ENCODE results near the gene RNF114.
"Not testable (repeated sequence)": the region's sequence is repeated elsewhere in the genome, so short reads cannot be mapped to it uniquely, and the experiment has no call there.

The RNF114 gene

DNA sequence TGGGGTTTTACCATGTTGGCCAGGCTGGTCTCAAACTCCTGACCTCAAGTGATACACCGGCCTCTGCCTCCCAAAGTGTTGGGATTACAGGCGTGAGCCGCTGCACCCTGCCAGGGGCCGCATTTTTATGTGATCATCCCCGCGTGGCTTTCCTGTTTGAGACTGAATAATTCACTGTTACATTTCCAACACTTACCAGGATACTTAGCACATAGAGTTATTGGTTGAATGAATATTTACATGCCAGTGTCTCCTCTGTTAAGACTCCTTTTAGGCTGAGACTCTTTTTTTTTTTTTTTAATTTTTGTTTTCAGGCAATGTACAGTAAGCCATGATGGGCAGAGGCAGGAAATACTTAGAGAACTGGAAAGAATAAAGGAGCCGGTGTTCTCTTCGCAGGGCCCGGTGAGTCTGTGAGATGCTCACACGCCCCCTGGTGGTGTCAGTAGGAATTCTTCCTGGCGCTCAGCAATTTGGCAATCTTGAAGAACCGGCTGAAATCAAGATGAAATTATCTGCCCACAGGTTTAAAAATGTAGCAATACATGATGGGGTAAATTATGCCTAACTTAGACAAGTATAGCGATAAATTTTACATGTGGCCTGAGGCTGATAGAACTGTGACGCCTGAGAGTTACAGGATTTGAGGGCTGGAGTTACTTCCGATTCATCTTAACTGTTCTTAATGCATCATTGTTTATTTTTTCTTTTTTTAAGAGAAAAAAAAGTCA lies 7.6 kb upstream of the RNF114 start:
- DNase-seq, result peak; percentile 86

DNA sequence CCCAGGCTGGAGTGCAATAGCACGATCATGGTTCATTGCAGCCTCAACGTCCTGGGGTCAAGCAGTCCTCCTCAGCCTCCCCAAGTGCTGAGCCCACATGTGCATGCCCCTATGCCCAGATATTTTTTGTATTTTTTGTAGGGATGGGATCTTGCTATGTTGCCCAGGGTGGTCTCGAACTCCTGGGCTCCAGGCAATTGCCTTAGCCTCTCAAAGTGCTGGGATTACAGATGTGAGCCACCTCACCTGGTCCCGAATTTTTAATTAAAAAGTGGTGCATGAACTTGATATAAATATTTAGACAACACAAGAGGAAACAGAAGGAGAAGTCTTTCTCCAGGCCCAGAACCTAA lies 7.1 kb upstream of the RNF114 start:
- no peak for DNase-seq

DNA sequence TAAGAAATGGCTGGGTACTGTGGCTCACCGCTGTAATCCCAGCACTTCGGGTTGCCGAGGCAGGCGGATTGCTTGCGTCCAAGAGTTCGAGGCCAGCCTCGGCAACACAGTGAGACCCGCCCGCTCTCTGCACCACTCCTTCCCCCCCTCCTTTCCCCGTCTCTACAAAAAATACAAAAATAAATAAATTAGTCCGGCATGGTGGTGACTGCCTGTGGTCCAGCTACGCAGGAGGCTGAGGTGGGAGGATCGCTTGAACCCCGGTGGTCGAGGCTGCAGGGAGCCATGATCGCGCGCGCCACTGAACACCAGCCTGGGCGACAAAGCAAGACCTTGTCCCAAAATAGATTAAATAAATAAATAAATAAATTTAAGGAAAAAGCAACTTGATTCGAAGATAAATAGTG lies 448 bp upstream of the RNF114 start:
- DNase-seq, result no peak

DNA sequence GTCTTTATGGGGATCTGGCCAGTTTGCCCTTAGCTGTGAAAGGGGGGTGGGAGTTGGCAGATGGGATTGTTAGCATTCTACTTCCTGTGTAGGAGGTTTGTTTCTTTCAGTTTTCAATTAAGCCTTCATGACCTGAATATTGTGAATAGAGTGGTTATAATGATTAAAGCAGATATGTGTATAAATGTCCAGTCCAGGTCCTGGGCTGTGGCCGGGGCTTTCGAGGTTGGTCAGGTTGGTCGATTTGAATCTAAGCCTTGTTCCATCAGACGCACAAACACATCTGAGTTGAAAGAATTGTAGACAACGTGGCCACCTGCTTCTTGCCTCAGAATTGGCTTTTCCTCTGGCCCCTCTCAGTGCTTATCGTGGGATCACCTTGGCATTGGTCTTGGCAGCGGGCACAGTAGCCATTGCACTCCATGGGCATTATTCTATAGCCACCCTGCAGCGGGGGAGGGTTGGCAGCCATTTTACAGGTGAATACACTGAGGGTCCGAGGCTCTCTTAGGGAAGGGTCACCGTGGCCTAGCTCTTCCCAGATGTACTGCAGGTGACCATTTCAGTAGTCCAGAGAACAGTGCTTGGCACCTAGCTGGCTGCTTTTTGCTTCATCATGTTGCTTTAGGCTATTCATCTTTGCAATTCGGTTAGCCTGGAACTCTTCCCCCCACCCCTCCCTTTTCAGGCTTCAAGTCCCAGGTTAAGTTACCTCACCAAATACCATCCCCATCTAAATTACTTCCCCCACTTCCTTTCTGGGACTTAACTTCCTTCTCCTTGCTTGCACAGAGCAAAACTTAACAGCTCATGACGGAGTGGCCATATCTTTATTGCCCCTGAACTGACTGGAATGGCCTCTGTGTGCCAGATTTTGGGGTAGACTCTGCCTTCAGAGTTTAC lies 1.1 kb downstream of the RNF114 start:
- peak; percentile 31 for DNase-seq

DNA sequence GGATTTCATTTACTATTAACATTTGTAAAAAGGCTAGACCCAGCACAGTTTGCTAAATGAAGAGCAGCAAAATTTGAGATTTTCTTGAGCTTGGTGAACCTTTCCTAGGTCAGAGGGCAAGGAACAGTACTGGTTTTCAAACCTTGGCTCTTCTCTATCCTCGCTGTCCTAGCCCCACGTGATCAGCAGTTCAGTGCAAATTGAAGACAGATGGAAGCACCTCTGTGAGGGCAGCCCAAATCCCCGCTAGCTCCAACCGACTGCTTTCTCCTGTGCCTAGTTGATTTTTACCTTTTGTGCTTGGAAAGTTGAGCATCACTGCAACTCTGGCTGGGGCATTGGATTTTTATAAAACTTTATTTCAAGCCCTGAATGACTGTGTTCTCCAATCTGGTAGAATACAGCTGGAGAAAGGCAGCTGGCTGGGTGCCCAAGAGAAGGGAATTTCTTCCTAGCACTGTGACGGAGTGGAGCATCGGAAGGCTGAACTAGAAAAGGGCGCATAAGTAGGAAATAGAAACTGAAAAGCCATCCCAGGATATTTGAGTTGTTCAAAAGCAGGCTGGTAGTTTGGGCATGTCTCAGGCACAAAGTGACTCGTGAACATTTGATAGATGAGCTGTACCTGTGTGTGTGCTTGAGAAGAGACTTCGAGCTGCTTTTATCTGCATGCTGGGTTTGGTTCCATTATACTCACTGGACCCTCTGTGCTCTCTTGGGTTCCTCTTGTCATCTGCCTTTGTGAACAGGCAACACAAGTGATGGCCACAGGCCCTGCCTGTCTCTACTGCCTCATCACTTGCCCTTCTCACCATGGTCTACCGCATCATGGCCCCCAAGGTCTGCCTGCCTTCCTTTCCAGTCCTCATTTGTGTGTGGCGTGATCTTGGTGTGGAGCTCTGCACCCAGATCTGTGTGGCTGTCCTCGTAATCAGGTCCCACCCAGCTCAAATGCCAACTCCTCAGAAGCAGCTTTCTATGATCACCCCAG lies 2.3 kb downstream of the RNF114 start:
- DNase-seq, result no peak

DNA sequence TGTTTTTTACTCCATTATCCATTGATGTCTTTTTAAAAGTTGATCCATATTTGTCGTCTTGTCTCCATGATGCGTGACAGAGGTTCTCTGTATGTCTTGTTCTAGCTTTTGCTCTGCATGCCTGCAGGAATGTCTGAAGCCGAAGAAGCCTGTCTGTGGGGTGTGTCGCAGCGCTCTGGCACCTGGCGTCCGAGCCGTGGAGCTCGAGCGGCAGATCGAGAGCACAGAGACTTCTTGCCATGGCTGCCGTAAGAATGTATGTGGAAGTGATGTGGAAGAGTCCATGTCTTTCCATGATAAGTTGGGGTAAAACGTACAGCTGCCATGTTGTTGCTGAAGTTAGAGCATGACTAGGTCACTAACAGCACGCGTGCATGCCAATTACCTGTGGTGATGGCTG lies 5.3 kb downstream of the RNF114 start:
- no peak for DNase-seq

DNA sequence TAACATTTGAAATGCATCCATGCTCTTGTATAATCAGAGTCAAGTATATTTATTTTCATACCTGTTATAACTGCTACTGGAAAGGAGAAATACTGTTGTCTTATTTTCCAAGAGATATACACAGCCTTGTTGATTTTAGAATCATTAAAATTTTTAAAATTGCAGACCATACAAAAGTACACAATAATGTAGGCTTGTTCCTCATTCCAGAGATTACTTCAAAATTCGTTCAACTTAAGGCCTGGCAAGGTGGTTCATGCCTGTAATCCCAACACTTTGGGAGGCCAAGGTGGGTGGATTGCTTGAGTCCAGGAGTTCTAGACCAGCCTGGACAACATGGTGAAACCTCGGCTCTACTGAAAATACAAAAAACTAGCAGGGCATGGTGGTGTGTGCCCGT lies 6.1 kb downstream of the RNF114 start:
- DNase-seq, result no peak

DNA sequence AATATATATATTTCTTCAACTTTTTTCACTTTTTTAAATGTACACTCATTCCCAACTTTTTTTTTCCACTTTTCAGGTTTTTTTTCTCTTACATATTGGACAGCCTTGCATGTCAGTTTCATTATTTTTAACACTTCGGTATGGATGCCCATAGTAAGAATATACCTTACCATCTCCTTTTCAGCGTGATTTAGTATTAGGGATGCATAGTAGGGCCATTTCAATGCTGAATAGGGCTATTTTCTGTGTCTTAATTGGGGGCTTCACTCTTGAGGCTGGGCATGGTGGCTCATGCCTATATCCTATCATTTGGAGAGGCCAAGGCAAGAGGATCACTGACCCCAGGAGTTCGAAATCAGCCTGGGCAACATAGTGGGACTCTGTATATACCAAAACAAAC lies 6.7 kb downstream of the RNF114 start:
- DNase-seq, result no peak

DNA sequence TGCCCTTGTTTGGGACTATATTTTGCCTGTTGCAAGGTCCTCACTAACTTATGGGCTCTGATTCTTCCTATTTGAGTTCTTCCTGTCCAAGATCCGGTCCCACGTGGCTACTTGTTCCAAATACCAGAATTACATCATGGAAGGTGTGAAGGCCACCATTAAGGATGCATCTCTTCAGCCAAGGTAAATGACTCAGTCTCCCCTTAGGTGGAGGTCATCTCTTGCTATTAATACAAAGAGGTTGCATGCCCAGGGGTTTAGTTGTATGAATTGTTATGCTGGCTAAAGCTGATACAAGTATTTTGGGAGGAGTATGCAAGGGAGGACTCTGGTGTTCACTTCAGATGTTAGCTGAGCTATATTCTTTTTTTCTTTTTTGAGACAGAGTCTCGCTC lies 9.1 kb downstream of the RNF114 start:
- DNase-seq, result no peak

DNA sequence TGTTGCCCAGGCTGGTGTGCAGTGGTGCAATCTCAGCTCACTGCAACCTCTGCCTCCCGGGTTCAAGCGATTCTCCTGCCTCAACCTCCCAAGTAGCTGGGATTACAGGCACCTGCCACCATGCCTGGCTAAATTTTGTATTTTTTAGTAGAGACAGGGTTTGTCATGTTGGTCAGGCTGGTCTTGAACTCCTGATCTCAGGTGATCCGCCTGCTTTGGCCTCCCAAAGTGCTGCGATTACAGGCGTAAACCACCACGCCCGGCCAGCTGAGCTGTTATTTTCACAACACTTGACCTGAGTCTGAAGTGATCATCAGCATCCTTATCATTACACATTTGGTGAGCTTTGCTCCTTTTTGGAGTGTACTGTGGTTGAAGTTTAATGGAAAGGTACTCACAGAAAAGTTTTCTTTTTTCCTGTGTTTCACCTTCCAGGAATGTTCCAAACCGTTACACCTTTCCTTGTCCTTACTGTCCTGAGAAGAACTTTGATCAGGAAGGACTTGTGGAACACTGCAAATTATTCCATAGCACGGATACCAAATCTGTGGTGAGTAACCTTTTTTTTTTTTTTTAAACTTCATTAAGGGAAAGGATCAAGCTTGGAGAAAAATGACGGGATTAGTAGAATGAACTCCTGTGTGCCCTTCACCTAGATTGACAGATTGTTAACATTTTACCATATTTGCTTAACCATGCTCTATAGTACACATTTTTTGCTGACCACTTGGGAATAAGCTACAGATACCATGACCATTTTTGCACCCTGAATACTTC lies 9.7 kb downstream of the RNF114 start:
- no peak for DNase-seq

DNA sequence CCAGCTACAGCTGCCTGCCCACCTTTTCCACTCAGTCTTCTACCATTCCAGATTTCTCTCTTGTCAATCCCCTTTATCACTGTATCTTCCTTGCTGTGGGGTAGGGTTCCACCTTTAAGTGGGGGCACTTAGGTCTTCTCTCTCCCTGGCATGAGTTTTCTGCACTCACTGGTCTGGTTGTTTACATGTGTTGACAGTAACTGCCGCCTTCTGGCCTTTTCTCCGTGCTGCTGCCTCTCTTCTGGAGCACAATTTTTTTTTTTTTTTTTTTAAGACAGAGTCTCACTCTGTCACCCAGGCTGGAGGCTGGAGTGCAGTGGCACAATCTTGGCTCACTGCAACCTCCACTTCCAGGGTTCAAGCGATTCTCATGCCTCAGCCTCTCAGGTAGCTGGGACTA lies 12.0 kb downstream of the RNF114 start:
- no peak for DNase-seq

DNA sequence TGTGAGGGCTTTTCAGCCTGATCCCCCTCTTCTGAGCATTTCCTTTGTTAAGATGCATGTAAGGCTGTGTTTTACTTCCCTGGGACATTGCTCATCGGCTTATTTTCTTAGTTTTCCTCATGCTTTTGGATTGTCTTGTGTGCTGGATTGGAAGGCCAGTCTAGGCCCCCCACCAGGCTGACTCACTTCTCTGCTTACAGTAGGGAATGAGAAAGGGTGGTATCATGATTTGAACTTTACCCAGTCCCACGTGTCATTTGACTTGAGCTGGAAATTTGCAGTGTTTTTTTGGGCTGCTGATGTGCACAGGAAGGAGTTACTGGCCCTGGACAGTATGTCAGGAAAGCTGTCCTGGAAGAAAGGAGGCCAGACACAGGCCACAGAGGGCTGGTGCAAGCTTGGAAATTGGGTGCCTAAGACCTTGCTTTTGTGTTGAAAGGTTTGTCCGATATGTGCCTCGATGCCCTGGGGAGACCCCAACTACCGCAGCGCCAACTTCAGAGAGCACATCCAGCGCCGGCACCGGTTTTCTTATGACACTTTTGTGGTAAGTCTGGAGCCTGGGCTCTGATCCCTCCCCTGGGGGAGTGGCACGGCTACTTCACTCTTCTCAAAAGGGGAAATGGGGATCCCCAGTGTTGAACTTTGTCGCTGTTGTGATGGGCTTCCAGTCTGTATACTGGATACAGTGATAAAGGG lies 12.8 kb downstream of the RNF114 start:
- no peak for DNase-seq

DNA sequence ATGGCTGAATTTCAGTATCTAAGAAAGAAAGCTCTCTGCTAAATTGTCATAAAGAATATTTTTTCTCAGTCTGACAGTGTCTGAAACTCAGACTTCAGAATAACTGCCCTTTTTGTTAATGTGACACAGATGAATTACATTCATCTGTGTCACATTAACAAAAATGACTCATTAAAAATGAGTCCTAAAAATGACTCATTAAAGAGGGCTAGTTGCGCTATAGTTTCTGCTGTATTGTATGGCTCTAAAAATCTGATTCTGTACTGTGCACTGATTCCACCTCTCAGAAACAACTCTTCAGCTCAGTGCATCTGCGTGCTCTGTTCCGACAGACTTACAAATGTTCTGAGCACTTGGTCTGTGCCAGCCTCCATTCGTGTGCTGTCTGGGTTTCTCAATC lies 15.0 kb downstream of the RNF114 start:
- DNase-seq, result no peak

DNA sequence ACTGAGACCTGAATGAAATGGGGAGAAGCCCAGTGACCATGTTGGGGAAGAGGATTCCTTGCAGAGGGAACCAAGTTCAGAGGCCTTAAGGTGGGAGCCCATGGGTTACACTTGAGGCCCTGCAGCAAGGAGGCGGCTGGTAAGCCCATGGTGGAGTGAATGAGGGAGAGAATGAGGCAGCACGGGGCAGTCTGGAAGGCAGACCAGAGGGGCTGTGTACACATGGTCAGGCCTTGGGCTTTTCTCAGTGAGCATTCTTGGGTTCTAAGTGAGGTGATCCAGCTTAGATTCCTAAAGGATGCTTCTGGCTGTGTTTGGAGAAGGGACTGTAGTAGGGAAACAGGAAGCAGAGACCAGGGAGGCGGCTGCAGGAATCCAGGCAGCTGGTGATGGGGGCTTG lies 19.0 kb downstream of the RNF114 start:
- DNase-seq, result no peak

DNA sequence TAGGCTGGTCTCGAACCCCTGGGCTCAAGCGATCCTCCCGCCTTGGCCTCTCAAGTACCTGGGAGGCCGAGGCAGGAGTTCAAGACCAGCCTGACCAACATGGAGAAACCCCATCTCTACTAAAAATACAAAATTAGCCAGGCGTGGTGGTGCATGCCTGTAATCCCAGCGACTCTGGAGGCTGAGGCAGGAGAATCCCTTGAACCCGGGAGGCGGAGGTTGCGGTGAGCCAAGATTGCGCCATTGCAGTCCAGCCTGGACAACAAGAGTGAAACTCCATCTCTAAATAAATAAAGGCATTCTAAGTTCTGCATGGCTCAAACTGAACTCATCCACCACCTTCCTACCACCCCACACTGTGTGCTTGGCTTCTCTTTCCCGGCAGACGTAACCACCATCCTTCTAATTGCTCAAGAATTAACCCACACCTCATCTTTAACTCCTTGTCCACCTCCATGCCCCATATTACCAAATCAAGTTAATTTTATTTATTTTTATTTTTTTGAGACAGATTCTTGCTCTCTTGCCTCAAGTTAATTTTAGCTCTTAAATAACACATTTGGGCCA lies 19.7 kb downstream of the RNF114 start:
- not testable (repeated sequence) for DNase-seq

DNA sequence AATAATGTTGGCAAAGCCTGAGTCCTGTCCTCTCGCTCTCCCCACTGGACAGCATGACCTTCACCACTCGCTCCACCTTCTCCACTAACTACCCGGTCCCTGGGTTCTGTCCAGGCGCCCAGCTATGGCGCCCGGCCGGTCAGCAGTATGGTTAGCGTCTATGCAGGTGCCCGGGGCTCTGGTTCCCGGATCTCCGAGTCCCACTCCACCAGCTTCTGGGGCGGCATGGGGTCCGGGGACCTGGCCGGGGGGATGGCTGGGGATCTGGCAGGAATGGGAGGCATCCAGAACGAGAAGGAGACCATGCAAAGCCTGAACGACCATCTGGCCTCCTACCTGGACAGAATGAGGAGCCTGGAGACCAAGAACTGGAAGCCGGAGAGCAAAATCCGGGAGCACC lies 20.5 kb downstream of the RNF114 start:
- no peak for DNase-seq

DNA sequence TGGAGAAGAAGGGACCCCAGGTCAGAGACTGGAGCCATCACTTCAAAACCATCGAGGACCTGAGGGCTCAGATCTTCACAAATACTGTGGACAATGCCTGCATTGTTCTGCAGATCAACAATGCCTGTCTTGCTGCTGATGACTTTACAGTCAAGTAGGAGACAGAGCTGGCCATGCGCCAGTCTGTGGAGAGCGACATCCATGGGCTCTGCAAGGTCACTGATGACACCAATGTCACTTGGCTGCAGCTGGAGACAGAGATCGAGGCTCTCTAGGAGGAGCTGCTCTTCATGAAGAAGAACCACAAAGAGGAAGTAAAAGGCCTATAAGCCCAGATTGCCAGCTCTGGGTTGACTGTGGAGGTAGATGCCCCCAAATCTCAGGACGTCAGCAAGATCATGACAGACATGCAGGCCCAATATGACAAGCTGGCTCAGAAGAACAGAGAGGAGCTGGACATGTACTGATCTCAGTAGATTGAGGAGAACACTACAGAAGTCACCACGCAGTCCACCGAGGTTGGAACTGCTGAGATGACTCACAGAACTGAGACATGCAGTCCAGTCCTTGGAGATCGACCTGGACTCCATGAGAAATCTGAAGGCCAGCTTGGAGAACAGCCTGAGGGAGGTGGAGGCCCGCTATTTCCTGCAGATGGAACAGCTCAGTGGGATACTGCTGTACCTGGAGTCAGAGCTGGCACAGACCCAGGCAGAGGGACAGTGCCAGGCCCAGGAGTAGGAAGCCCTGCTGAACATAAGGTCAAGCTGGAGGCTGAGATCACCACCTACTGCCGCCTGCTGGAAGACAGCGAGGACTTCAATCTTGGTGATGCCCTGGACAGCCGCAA lies 21.1 kb downstream of the RNF114 start:
- peak; percentile 16 for DNase-seq

DNA sequence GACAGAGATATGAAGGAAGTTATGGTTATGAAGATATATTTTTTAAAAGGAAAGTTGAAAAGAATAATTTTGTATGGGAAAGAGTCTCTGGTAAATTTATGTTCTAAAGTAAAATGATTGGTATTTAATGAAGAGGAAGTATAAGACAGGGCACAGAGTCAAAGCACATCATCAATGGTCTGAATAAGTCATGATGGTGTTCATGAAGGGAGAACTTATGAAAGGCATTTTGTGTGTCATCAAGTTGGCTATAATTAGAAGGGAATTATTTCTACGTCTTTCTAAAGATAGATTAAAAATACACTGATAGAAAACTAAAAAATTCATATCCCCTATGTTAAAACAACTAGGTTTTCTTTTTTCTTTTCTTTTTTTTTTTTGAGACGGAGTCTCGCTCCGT lies 25.2 kb downstream of the RNF114 start:
- DNase-seq, result no peak

DNA sequence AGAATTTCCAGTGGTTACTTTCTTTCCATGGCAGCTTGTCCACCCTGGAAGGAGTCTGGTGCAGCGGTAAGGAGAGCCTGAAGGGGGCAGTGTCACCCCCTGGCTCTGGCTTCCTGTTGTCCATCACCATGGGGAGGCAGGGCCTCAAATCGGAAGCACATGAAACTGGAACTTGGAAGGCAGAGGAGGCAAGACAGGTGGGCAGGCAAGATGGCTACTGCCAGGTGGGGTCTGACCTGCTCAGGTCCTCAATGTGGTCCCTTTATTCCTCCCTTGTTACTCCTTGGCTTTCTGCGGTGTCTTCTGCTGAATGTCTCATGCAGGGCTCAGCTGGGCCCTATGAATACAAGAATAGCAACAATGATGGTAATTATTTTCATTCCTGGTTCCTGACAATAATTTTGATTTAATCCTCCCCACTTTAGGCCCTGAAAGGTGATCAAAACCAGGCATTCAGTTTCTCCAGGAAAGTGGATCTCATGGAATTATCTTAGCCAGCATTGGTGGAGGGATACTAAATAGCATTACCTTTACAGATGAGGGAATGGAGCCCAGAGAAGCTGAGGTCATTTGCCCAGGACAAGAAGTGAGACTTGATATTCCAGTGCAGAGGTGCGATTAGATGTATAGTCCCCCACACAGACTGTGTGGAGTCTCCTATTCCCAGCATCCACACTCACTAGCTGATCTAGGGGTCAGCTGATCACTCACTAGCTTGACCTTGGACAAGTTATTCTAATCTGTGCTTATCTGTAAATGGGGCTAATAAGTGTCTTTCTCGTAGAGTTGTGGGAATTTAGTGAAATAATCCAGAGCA lies 29.0 kb downstream of the RNF114 start:
- DNase-seq, result peak; percentile 59
